Activated CD4-positive, alpha-beta T cell treated with anti-CD3 and anti-CD28 coated beads for 36 hours (primary cell): Measurements from ENCODE around the gene ZNF593. TPM values are rescaled to one million over a fixed set of nuclear protein-coding genes. Genes with fewer than 3 reads are reported as not detected.

Source experiments
- ATAC-seq: fragments of 200-7000 bp; cut with Tn5 transposase; one replicate; pipeline ENCODE4 v1.10.0; 2021; ENCODE audit warnings: mild to moderate bottlenecking, moderate library complexity
- CTCF ChIA-PET: fragments of 350-600 bp; sonication (Branson Sonifier 250); formaldehyde crosslinking; loops from one replicate; lab custom pipeline; 2021; ENCODE audit warnings: antibody characterized with exemption; lab: Charles Lee
- POLR2A ChIA-PET: fragments of 350-600 bp; sonication (Branson Sonifier 250); formaldehyde crosslinking; loops from one replicate; lab custom pipeline; 2021; ENCODE audit warnings: antibody characterized with exemption, inconsistent platforms; lab: Charles Lee
- DNase-seq: peaks from one replicate; pipeline ENCODE4 v3.0.0-alpha.2; 2020
- H3K27ac Mint-ChIP-seq: one replicate; pipeline ENCODE4 v1.8.0; 2021; ENCODE audit warnings: mixed read lengths
- H3K27me3 Mint-ChIP-seq: one replicate; pipeline ENCODE4 v1.8.0; 2021; ENCODE audit warnings: mixed read lengths
- H3K36me3 Mint-ChIP-seq: one replicate; pipeline ENCODE4 v1.8.0; 2021; ENCODE audit warnings: low read depth, mixed read lengths
- H3K4me1 Mint-ChIP-seq: one replicate; pipeline ENCODE4 v1.8.0; 2021; ENCODE audit warnings: mixed read lengths
- H3K4me3 Mint-ChIP-seq: one replicate; pipeline ENCODE4 v1.8.0; 2021; ENCODE audit warnings: mild to moderate bottlenecking, moderate library complexity, mixed read lengths
- H3K9me3 Mint-ChIP-seq: one replicate; pipeline ENCODE4 v1.8.0; 2021; ENCODE audit warnings: low read depth, mixed read lengths
- intact Hi-C, 2 experiments: fragments of 100-400 bp; cut with DNase I in 1 of 2; cut with micrococcal nuclease in 1 of 2; formaldehyde crosslinking; loops; one replicate each; pipeline versions ENCODE4 v1.14.2 to v1.15.1; 2022 to 2024; cut with DNase I, micrococcal nuclease
- total RNA-seq, 2 experiments: library from RNA; stranded (reverse); gene quantifications; one replicate each; pipeline ENCODE4 v1.2.3, GENCODE V29; 2021

The ZNF593 gene
- total RNA-seq, 2 experiments from 2014 or later = 44.6 to 56.3 TPM

DNA sequence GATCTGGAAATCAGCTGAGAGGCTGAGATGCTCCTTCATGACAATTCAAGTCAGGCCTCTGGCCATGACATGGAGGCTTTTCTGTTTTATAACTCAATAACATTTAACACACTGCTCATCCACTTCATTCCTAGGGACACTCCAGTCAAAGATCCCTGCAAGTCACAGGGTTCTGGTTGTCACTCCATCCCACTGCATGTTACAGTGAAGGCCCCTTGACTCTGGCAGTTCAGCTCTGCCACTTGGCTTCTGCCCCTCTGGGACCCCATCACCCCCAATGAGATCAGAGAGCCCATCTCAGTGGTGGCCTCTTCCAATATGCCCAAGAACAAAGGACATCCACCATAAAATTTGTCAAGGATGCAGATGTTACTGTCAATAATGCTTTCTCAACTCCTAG, 20.8 kb upstream of the ZNF593 start:
- no peak overlapping the region for H3K4me3 Mint-ChIP-seq
- CTCF ChIA-PET = interaction anchor here (0.8 to 1.1 kb wide), 3 partner anchors 10 to 24 kb away, joined by 3 read pairs; partner anchors contain the start of gene ZNF593
- H3K27ac Mint-ChIP-seq = no peak overlapping the region
- H3K36me3 Mint-ChIP-seq = no peaks in the 10 kb centered on the region
- H3K4me1 Mint-ChIP-seq = peaks cover 6% of the 10 kb centered on the region
- H3K9me3 Mint-ChIP-seq = no peaks in the 10 kb centered on the region
- POLR2A ChIA-PET = no interaction called here
- H3K27me3 Mint-ChIP-seq = peaks cover 4% of the 10 kb centered on the region
- intact Hi-C loops = loop anchor here in 1 of 2 experiments (5.0 kb wide), 1 partner anchor 112 kb away; no protein-coding TSS in a partner anchor
- no peak for DNase-seq
- ATAC-seq = no peak

DNA sequence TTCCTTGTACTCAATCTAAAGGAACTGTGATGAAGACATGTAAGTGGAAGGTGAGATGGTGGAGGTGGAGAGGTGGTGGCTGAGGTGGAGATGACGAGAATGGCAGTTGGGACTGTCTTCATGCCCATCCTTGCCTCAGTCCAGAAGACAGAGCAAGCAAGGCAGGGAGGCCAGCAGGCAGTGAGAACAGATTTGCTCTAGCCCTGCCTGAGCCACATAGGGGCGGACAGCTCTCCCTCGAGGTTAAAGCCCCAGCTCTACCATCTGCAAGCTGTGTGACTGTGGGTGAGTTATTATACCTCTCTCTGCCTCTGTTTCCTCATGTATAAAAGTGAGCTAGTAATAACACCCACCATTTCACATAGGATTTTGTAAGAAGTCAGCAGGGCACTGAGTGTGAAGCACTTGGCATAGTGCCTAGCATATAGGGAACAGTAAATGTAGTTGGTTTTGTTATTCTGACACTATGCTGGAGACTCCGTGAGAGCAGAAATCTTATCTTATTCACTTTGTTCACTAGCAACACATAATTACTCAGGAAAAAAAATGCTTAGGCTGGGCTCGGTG, 15.7 kb upstream of the ZNF593 start:
- ChIA-PET CTCF (interaction anchor here (1.0 to 1.9 kb wide), 2 partner anchors 9 to 29 kb away, joined by 4 to 6 read pairs; no protein-coding TSS in a partner anchor), POLR2A (no interaction called here)
- no peak for ATAC-seq

DNA sequence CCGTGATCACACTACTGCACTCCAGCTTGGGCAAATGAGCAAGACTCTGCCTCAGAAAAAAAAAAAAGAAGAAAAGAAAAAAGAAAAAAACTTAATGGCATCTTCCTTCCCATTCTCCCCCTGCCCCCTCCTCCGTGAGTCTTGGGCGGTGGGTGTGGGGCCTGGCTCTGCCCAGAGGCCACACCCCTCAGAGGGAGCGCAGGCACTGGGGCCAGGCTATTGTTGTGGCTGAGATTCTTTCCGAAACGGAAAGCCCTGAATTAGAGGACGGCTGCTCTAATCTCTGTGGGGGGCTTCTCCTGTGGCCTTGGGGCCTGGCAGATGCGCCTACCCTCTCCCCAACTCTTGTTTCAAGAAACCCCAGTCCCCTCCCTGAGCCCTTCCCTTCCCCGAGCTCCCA, 15.0 kb upstream of the ZNF593 start:
- H3K9me3 Mint-ChIP-seq = no peaks in the 10 kb centered on the region

More for the DNA sequence above, 15.7 kb upstream of the ZNF593 start:
- no peak overlapping the region for H3K4me3 Mint-ChIP-seq
- intact Hi-C loops = no loop called here
- H3K9me3 Mint-ChIP-seq = no peaks in the 10 kb centered on the region
- H3K4me1 Mint-ChIP-seq = no peaks in the 10 kb centered on the region
- H3K27me3 Mint-ChIP-seq = peaks cover 12% of the 10 kb centered on the region
- no peaks in the 10 kb centered on the region for H3K36me3 Mint-ChIP-seq
- no peak for DNase-seq
- no peak overlapping the region for H3K27ac Mint-ChIP-seq

DNA sequence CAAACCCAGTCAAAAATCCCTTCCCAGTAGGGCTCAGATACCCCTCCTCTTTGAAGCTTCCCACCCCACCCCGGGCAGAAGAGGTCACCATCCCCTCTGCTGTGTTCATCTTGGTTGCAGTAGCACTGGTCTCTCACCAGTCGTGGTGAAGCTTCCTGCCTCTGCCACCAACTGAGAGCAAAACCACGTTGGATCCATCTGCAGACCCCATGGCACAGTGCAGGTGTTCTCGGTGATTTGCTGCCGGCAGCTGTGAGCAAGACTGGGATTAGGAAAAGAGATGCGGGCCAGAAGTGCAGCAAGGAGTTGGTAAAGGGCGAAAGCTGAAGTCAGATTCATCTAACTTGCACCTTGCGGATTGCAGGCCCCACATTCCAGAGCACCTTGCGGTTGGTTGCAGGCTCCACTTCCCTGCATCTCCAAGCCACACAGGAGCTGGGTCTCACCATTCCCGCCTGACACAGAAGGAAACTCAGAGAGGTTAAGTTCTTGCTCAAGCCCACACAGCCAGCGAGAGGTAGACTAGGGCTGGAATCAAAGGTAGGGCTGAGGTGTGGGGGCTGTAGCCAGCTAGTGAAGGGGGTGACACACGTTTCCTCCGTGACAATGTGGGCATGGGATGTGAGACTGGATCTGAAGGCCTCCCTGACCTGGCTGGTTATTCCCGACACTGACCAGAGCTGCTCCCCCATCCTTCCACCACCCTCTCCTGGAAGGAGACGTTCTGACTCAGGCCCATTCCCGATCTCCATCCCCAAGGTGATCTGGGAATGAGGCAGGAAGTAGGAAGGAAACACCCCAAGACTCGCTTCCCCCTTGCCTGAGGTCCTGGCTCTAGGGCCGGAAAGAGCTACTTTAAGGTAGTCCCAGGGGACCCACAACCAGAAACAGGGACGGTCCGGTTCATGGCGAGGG, 14.1 kb upstream of the ZNF593 start:
- no peaks in the 10 kb centered on the region for H3K4me1 Mint-ChIP-seq
- peaks cover 12% of the 10 kb centered on the region for H3K27me3 Mint-ChIP-seq
- no peaks in the 10 kb centered on the region for H3K36me3 Mint-ChIP-seq
- no peak overlapping the region for H3K4me3 Mint-ChIP-seq
- intact Hi-C loops = no loop called here
- CTCF ChIA-PET = interaction anchor here (0.6 to 4.0 kb wide), 5 partner anchors 8 to 291 kb away, joined by 3 to 19 read pairs (median 4); no protein-coding TSS in a partner anchor
- H3K9me3 Mint-ChIP-seq = no peaks in the 10 kb centered on the region
- H3K27ac Mint-ChIP-seq = no peak overlapping the region
- POLR2A ChIA-PET = no interaction called here
- no peak for ATAC-seq
- no peak for DNase-seq

More for the DNA sequence above, 15.0 kb upstream of the ZNF593 start:
- ATAC-seq = no peak
- H3K27ac Mint-ChIP-seq = no peak overlapping the region
- ChIA-PET POLR2A (no interaction called here), CTCF (interaction anchor here (0.6 to 1.9 kb wide), 3 partner anchors 9 to 30 kb away, joined by 3 to 6 read pairs (median 4); no protein-coding TSS in a partner anchor)
- H3K4me3 Mint-ChIP-seq = no peak overlapping the region
- H3K36me3 Mint-ChIP-seq = no peaks in the 10 kb centered on the region
- DNase-seq = no peak
- no peaks in the 10 kb centered on the region for H3K4me1 Mint-ChIP-seq
- intact Hi-C loops = no loop called here
- peaks cover 12% of the 10 kb centered on the region for H3K27me3 Mint-ChIP-seq

DNA sequence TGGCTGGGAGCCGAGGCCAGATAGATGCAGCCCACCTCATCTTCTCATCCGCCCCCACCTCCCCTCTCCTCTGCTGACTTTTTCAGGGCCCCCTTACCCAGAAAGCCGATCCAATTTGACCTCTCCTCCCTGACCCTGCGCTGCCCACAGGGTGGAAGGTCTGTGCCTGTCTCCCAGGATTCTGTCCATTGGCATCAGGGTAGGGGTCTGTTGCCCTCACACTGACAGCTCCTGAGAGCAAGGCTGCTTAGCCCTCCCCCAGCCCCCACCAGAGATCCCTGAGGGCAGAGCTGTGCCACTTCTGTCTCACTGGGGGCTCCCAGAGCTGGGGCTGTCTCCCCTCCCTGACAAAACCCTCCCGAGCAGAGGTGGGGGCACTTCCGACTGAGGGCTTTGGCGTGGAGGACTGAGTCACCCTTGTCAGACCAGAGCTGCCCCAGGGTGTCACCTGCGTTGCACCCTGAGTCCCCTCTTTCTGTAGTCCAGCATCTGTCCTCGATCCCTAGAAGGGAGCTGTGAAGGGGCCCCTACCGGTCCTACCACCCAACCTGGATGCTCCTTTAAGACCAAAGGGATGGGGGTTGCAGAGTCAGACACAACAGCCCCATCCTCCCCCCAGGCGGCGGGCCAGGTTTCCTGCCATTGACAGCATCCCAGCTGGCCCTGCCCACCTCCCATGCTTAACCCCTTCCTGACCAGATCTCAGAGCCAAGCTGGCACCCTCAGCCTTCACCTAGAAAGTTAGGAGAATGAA, 13.2 kb upstream of the ZNF593 start:
- ChIA-PET POLR2A (interaction anchor here (0.5 to 0.6 kb wide), 2 partner anchors 11 to 1473 kb away, joined by 3 read pairs; no protein-coding TSS in a partner anchor), CTCF (interaction anchor here (0.6 to 4.0 kb wide), 9 partner anchors 12 to 290 kb away, joined by 3 to 19 read pairs (median 4); partner anchors contain the start of gene ZNF593)
- DNase-seq = no peak
- no peaks in the 10 kb centered on the region for H3K36me3 Mint-ChIP-seq
- no peak overlapping the region for H3K4me3 Mint-ChIP-seq
- H3K4me1 Mint-ChIP-seq = no peaks in the 10 kb centered on the region
- intact Hi-C loops = no loop called here
- peaks cover 14% of the 10 kb centered on the region for H3K27me3 Mint-ChIP-seq
- no peak overlapping the region for H3K27ac Mint-ChIP-seq
- no peak for ATAC-seq
- no peaks in the 10 kb centered on the region for H3K9me3 Mint-ChIP-seq

DNA sequence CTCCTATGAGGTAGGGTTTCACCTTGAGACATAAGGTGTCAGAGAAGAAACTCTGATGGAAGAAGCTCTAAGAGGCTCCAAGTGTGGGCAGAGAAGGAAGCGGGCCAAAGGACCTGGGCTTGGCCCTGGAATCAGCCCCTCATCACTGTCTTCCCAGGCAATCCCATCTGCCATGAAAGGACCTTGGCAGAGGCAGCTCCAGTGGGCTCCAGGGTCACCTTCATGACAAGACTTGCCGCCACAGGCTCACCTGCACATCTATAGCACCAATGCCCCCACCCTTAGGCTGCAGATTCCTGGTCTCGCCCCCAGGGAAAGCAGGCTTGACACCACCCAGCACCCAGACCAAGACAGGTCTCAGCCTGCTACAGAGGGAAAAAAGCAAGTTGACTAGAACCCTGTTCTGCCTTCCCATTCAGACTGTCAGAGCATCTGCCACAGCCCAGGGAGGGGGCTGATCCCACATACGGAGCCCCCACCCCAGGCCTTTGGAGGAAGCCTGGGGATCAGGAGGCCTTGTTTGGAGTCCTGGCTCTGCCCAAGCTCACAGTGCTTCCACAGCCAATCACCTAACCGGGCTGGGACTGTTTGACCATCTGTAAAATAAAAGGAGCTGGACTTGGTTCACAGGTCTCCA, 11.3 kb upstream of the ZNF593 start:
- Mint-ChIP-seq H3K9me3 (no peaks in the 10 kb centered on the region), H3K36me3 (no peaks in the 10 kb centered on the region), H3K27me3 (peaks cover 19% of the 10 kb centered on the region), H3K27ac (no peak overlapping the region), H3K4me3 (no peak overlapping the region), H3K4me1 (peaks cover 4% of the 10 kb centered on the region)
- intact Hi-C loops = no loop called here
- ChIA-PET CTCF (interaction anchor here (1.0 to 4.0 kb wide), 6 partner anchors 9 to 207 kb away, joined by 3 to 19 read pairs (median 3); no protein-coding TSS in a partner anchor), POLR2A (no interaction called here)
- DNase-seq (no peak), ATAC-seq (no peak)

DNA sequence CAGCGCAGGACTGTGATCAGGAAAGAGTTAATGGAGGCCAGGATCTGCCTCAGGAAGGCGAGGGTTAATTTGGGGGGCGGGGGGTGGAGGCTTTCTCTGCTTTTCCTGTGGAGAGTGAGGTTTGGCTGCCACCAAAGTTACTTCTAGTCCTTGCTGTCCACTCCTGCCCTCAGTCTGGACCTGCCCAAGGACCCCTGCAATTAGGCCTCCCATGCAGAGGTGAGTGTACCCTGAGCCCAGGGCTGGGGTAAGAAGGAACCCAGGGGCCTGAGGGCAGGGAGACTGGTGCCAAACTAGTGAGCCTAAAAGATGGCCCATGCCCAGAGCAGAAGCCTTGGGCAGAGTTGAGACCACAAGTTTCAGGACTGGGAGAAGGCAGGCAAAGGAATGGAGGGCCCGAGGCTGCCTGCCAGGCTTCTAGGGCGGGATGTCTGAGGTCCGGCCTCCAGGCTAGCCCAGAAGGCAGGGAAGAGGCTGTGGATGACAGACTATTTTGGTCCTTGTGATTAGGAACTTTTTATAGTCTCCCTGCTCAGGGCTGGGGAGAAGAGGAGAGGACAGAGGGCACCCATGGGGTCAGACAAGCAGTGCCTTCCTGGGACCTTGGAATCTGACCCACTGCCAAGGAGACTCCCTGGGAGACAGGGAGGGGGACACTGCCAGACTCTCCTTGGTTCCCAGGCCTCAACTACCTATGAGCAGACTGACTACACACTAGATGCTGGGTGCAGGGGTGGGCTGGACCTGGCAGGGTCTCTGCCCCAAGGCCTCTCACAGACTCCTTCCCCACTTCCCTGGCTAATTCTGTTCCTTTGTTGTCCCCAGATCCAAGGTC, 10.6 kb upstream of the ZNF593 start, which contains the start of gene FAM110D:
Gene FAM110D, plus strand, starts transcription at position 172 of the 835 bp plus-strand sequence. CDS start 2,213 bp downstream, outside the sequence.
- no peaks in the 10 kb centered on the region for H3K36me3 Mint-ChIP-seq
- no peaks in the 10 kb centered on the region for H3K9me3 Mint-ChIP-seq
- no peak for DNase-seq
- H3K4me3 Mint-ChIP-seq = no peak within 1 kb of the TSS
- H3K4me1 Mint-ChIP-seq = peaks cover 8% of the 10 kb centered on the region
- peaks cover 24% of the 10 kb centered on the region for H3K27me3 Mint-ChIP-seq
- ChIA-PET POLR2A (no interaction called here), CTCF (interaction anchor here (1.0 to 4.0 kb wide), 4 partner anchors 11 to 61 kb away, joined by 3 to 19 read pairs (median 6); partner anchors contain the start of gene ZNF593)
- intact Hi-C loops = no loop called here
- H3K27ac Mint-ChIP-seq = no peak within 1 kb of the TSS
- no peak for ATAC-seq

DNA sequence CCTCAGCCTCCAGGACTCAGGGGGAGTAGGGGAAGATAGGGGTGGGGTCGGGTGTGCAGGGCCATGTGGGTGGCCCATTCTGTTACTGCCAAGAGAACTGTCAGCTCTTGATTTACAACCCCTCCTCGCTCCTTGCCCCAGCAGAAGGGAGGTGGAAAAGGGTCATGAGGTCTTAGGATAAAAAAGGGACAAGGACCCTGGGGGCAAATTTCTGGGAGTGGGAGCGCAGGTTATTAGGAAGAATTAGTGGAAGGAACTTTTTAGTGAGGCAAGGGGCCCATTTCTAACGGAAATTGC, 10.0 kb upstream of the ZNF593 start:
- no peaks in the 10 kb centered on the region for H3K9me3 Mint-ChIP-seq
- H3K27me3 Mint-ChIP-seq = peaks cover 24% of the 10 kb centered on the region
- peaks cover 8% of the 10 kb centered on the region for H3K4me1 Mint-ChIP-seq
- H3K4me3 Mint-ChIP-seq = no peak overlapping the region
- intact Hi-C loops = no loop called here
- DNase-seq = no peak
- CTCF ChIA-PET = interaction anchor here (1.0 to 3.0 kb wide), 2 partner anchors 10 to 62 kb away, joined by 3 to 10 read pairs; partner anchors contain the start of gene ZNF593
- POLR2A ChIA-PET = no interaction called here
- H3K27ac Mint-ChIP-seq = no peak overlapping the region
- H3K36me3 Mint-ChIP-seq = no peaks in the 10 kb centered on the region
- ATAC-seq = no peak

DNA sequence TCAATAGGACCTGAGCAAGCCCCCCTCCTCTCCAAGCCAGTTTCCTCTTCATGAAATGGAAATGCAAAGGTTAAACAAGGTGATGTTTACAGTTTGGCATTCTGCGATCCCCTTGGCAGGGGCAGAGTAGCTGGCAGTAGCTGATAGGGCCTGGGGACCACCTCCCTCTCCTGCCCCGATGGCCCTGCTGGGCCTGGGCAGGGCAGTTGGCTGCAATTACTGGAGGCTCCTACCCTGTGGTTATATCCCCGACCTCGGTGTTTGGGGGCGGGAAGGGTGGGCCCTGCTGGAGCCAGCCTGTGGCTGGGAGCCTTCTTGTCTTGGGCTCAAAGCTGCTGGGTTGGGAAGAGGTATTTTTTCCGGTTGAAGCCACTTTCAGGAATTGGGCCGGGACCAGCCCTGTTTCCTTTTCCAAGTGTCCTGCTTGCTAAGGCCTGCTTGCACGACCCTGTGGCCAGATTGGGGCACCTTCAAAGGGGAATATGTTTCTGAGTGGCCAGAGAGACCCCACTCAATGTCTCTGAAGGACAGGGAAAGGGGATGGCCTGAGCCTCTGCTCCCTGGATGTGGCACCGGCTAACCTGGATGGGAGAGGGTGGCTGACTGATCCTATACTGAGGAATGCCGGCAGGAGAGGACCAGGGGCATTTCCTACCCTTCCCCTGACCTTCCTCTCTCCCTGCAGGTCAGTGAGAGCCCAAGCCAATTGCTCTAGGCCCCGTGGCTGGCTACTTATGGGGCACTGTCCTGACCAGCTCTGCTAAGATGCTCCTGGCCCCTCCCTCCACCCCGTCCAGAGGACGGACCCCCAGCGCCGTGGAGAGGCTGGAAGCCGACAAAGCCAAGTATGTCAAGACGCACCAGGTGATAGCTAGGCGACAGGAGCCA, 8.9 kb upstream of the ZNF593 start:
- DNase-seq (no peak), ATAC-seq (peak; percentile 4)
- Mint-ChIP-seq H3K36me3 (no peaks in the 10 kb centered on the region), H3K9me3 (no peaks in the 10 kb centered on the region), H3K27me3 (peaks cover 17% of the 10 kb centered on the region), H3K4me1 (peaks cover 10% of the 10 kb centered on the region), H3K4me3 (no peak overlapping the region), H3K27ac (no peak overlapping the region)
- POLR2A ChIA-PET = no interaction called here
- intact Hi-C loops = no loop called here
- CTCF ChIA-PET = interaction anchor here (0.6 to 3.0 kb wide), 3 partner anchors 9 to 63 kb away, joined by 3 to 10 read pairs (median 3); partner anchors contain the start of gene ZNF593
